Upper lobe of left lung (tissue), 6 donors: ENCODE data around the gene SBF2. TPM values are rescaled to one million over a fixed set of nuclear protein-coding genes. Genes with fewer than 3 reads are reported as not detected.
"Not testable (repeated sequence)": the region's sequence is repeated elsewhere in the genome, so short reads cannot be mapped to it uniquely, and the experiment has no call there.

Source experiments
- ATAC-seq, 2 donors: fragments of 200-7000 bp; cut with Tn5 transposase; one replicate each; pipeline ENCODE4 v1.9.1; 2022; ENCODE audit warnings: mild to moderate bottlenecking in 2 of 2, moderate library complexity in 2 of 2; ENCODE audit not compliant: low FRiP score in 2 of 2
- DNase-seq, 2 donors: peaks; one replicate each; pipeline ENCODE4 v3.0.0-alpha.2; 2019 to 2020
- H3K27ac ChIP-seq, 4 donors: fragments of 200-600 bp; sonication (generic); one replicate each; pipeline ENCODE4 v1.5.1; 2016 to 2019
- H3K27me3 ChIP-seq, 4 donors: fragments of 200-600 bp; sonication (generic); one replicate each; pipeline ENCODE4 v1.5.1; 2017 to 2019
- H3K36me3 ChIP-seq, 4 donors: fragments of 200-600 bp; sonication (generic); one replicate each; pipeline ENCODE4 v1.5.1; 2016 to 2019
- H3K4me1 ChIP-seq, 4 donors: fragments of 200-600 bp; sonication (generic); one replicate each; pipeline ENCODE4 v1.5.1; 2018 to 2019
- H3K4me3 ChIP-seq, 4 donors: fragments of 200-600 bp; sonication (generic); one replicate each; pipeline ENCODE4 v1.5.1; 2017 to 2019; ENCODE audit warnings: mild to moderate bottlenecking in 2 of 4, moderate library complexity in 1 of 4
- H3K9me3 ChIP-seq, 4 donors: fragments of 200-600 bp; sonication (generic); one replicate each; pipeline ENCODE4 v1.5.1; 2018 to 2019
- CTCF ChIP-seq, 6 experiments: fragments of 450-650 bp in 4 of 6; fragments of 200-600 bp in 2 of 6; sonication (generic) in 2 of 6; IDR thresholded peaks; one replicate each; pipeline ENCODE4 v1.5.1; 2016 to 2019; ENCODE audit warnings: antibody characterized with exemption in 6 of 6
- EP300 ChIP-seq, 4 donors: sonication (generic); formaldehyde crosslinking; IDR thresholded peaks; one replicate each; pipeline ENCODE4 v1.5.1; 2017; ENCODE audit warnings: antibody characterized with exemption in 4 of 4, control low read depth in 2 of 4
- POLR2A ChIP-seq, 4 donors: fragments of 450-650 bp; IDR thresholded peaks; one replicate each; pipeline ENCODE4 v1.5.1; 2016 to 2017; ENCODE audit warnings: antibody characterized with exemption in 4 of 4, mild to moderate bottlenecking in 2 of 4
- POLR2AphosphoS5 ChIP-seq, 2 donors: sonication (generic); formaldehyde crosslinking; IDR thresholded peaks; one replicate each; pipeline ENCODE4 v1.5.1; 2017; ENCODE audit warnings: antibody characterized with exemption in 2 of 2
- WGBS, 2 donors: methylation state at CpG; one replicate each; pipeline ENCODE4 v1.1.5; 2017 to 2018; 5-methylcytosine and 5-hydroxymethylcytosine counted together
- total RNA-seq, 6 donors: library from RNA; depleted of rRNA in 4 of 6; stranded (reverse); fragments of >200 nt in 4 of 6; gene quantifications; one replicate each; pipeline versions ENCODE4 v1.1.0 to v1.2.1, GENCODE V29; 2016 to 2021
- donor health status: DM: no; HTN: no; CAD: no; lungs with moderate emphysema.
- donor health status: DM: no; HTN: yes; CAD: no; lungs with severe emphysema.

Gene SBF2
- total RNA-seq, 6 donors from 2014 or later: 22.2 to 54.5 (median 41.2) TPM

GRCh38 chr11:10263929-10264328 lies 30.1 kb downstream of the SBF2 start:
- Histone ChIP-seq H3K4me3 (no peak overlapping the region), H3K9me3 (no peaks in the 10 kb centered on the region), H3K4me1 (peaks cover 0 to 10% (median 0%) of the 10 kb centered on the region in 4 donors), H3K36me3 (no peaks in the 10 kb centered on the region), H3K27me3 (no peaks in the 10 kb centered on the region), H3K27ac (no peak overlapping the region)
- no peak for DNase-seq
- TF ChIP-seq EP300 (IDR thresholded peaks at IDR 0.05): no peak
- TF ChIP-seq POLR2AphosphoS5 (IDR thresholded peaks at IDR 0.05): no peak
- no peak for TF ChIP-seq POLR2A (IDR thresholded peaks at IDR 0.05)
- no peak for TF ChIP-seq CTCF (IDR thresholded peaks at IDR 0.05)
- no peak for ATAC-seq

- Histone ChIP-seq H3K27ac (no peak overlapping the region), H3K4me3 (no peak overlapping the region), H3K27me3 (no peaks in the 10 kb centered on the region), H3K36me3 (no peaks in the 10 kb centered on the region), H3K9me3 (no peaks in the 10 kb centered on the region), H3K4me1 (peaks cover 0 to 10% (median 0%) of the 10 kb centered on the region in 4 donors)
- TF ChIP-seq POLR2A (IDR thresholded peaks at IDR 0.05) (no peak), EP300 (IDR thresholded peaks at IDR 0.05) (no peak), POLR2AphosphoS5 (IDR thresholded peaks at IDR 0.05) (no peak)
- no peak for DNase-seq
- ATAC-seq: no peak
Measured at GRCh38 chr11:10261821-10262220, 32.2 kb downstream of the SBF2 start.

- ATAC-seq: no peak
- 93 to 95% methylated on average over 4 of the region's 4 CpGs for WGBS, 2 donors
- no peak for DNase-seq
- TF ChIP-seq EP300 (IDR thresholded peaks at IDR 0.05) (no peak), CTCF (IDR thresholded peaks at IDR 0.05) (no peak), POLR2A (IDR thresholded peaks at IDR 0.05) (no peak), POLR2AphosphoS5 (IDR thresholded peaks at IDR 0.05) (no peak)
- no peaks in the 10 kb centered on the region for H3K9me3 ChIP-seq
- H3K27me3 ChIP-seq: no peaks in the 10 kb centered on the region
- H3K4me1 ChIP-seq: peaks cover 0 to 15% (median 2%) of the 10 kb centered on the region in 4 donors
- H3K27ac ChIP-seq: no peak overlapping the region
- H3K4me3 ChIP-seq: no peak overlapping the region
- no peaks in the 10 kb centered on the region for H3K36me3 ChIP-seq
Measured at GRCh38 chr11:10257478-10257877, 36.5 kb downstream of the SBF2 start.

- Histone ChIP-seq H3K9me3 (no peaks in the 10 kb centered on the region), H3K36me3 (no peaks in the 10 kb centered on the region), H3K27me3 (no peaks in the 10 kb centered on the region), H3K4me1 (peaks cover 0 to 15% (median 2%) of the 10 kb centered on the region in 4 donors), H3K27ac (no peak overlapping the region), H3K4me3 (no peak overlapping the region)
- ATAC-seq (no peak), DNase-seq (no peak)
- 60 to 64% methylated on average over 3 of the region's 3 CpGs for WGBS, 2 donors
- TF ChIP-seq CTCF (IDR thresholded peaks at IDR 0.05) (no peak), EP300 (IDR thresholded peaks at IDR 0.05) (no peak), POLR2AphosphoS5 (IDR thresholded peaks at IDR 0.05) (no peak), POLR2A (IDR thresholded peaks at IDR 0.05) (no peak)
Measured at GRCh38 chr11:10255388-10256125, 38.5 kb downstream of the SBF2 start.

GRCh38 chr11:10249448-10250131 lies 44.4 kb downstream of the SBF2 start:
- WGBS, 2 donors: 96 to 98% methylated on average over 2 of the region's 2 CpGs
- H3K36me3 ChIP-seq, H3K9me3 ChIP-seq, DNase-seq, H3K4me3 ChIP-seq, ATAC-seq, H3K4me1 ChIP-seq, H3K27ac ChIP-seq, H3K27me3 ChIP-seq: not testable (repeated sequence)
